A673 (cell line): ENCODE measurements around the gene ICE1. TPM values are rescaled to one million over a fixed set of nuclear protein-coding genes. Genes with fewer than 3 reads are reported as not detected.
A peak's percentile ranks its signal among the peaks of the same experiment; 100 is the strongest.

Experiments used
- BruUV-seq: library from RNA; stranded (reverse); fragments of 400-500 nt; replicated peaks from 2 replicates; lab custom pipeline; 2021; lab: Mats Ljungman, UMichigan
- CTCF ChIA-PET: fragments of 300-600 bp; sonication (Branson Sonifier 250); formaldehyde crosslinking; loops from one replicate; lab custom pipeline; 2022; ENCODE audit warnings: antibody characterized with exemption; lab: Charles Lee
- POLR2A ChIA-PET: fragments of 300-600 bp; sonication (Branson Sonifier 250); formaldehyde crosslinking; loops from one replicate; lab custom pipeline; 2022; ENCODE audit warnings: antibody characterized with exemption; ENCODE audit not compliant: low non-redundant PET; lab: Charles Lee
- DNase-seq: peaks from one replicate; pipeline ENCODE4 v3.0.0-alpha.2; 2015; ENCODE audit warnings: low spot score
- H3K27ac ChIP-seq: fragments of 200-600 bp; sonication (generic); 2 replicates; pipeline ENCODE4 v1.5.1; 2016; ENCODE audit warnings: mixed run types, low read depth, mild to moderate bottlenecking, mixed read lengths, antibody characterized with exemption, low read length; ENCODE audit not compliant: poor library complexity, severe bottlenecking
- H3K27me3 ChIP-seq: fragments of 200-600 bp; sonication (generic); replicated peaks from 2 replicates; pipeline ENCODE4 v1.6.1; 2017; ENCODE audit warnings: mixed run types, low read depth, mild to moderate bottlenecking, mixed read lengths, antibody characterized with exemption, low read length; ENCODE audit not compliant: insufficient read depth, poor library complexity
- H3K36me3 ChIP-seq: fragments of 200-600 bp; sonication (generic); 2 replicates; pipeline ENCODE4 v1.6.1; 2016; ENCODE audit warnings: mixed run types, mild to moderate bottlenecking, mixed read lengths, antibody characterized with exemption, low read length; ENCODE audit not compliant: insufficient read depth, poor library complexity, severe bottlenecking
- H3K4me1 ChIP-seq: fragments of 200-600 bp; sonication (generic); 2 replicates; pipeline ENCODE4 v1.6.1; 2017; ENCODE audit warnings: mixed run types, mild to moderate bottlenecking, mixed read lengths, antibody characterized with exemption, low read length; ENCODE audit not compliant: insufficient read depth, poor library complexity, severe bottlenecking
- H3K4me3 ChIP-seq: fragments of 200-600 bp; sonication (generic); 2 replicates; pipeline ENCODE4 v1.5.1; 2016; ENCODE audit warnings: low read depth, mixed run types, mild to moderate bottlenecking, mixed read lengths, low read length; ENCODE audit not compliant: poor library complexity, severe bottlenecking
- H3K9me3 ChIP-seq: fragments of 200-600 bp; sonication (generic); 2 replicates; pipeline ENCODE4 v1.6.1; 2016; ENCODE audit warnings: mixed run types, low read depth, mild to moderate bottlenecking, mixed read lengths, antibody characterized with exemption, low read length; ENCODE audit not compliant: poor library complexity, severe bottlenecking
- EZH2 ChIP-seq: fragments of 200-600 bp; sonication (generic); IDR thresholded peaks from 2 replicates; pipeline ENCODE4 v1.6.1; 2017; ENCODE audit warnings: borderline replicate concordance, low read depth, mild to moderate bottlenecking, mixed read lengths, antibody characterized with exemption, low read length; ENCODE audit not compliant: poor library complexity, severe bottlenecking
- intact Hi-C: fragments of 100-400 bp; cut with micrococcal nuclease; formaldehyde crosslinking; loops from one replicate; pipeline ENCODE4 v1.10.0; 2022; ENCODE audit not compliant: unreplicated experiment
- total RNA-seq: library from RNA; stranded (reverse); gene quantifications from 2 replicates; pipeline ENCODE4 v1.2.3, GENCODE V29; 2021
- TF ChIP-seq, protein P1 (sequence below): fragments of 300-800, 200-600 bp; sonication (generic); conservative IDR thresholded peaks from 2 replicates; pipeline ENCODE4 v1.5.1; 2017; ENCODE audit warnings: low read depth, mild to moderate bottlenecking, antibody characterized with exemption, low read length, moderate library complexity, mixed read lengths

Gene ICE1
- total RNA-seq, 1 experiment from 2014 or later = 37.2 TPM

DNA sequence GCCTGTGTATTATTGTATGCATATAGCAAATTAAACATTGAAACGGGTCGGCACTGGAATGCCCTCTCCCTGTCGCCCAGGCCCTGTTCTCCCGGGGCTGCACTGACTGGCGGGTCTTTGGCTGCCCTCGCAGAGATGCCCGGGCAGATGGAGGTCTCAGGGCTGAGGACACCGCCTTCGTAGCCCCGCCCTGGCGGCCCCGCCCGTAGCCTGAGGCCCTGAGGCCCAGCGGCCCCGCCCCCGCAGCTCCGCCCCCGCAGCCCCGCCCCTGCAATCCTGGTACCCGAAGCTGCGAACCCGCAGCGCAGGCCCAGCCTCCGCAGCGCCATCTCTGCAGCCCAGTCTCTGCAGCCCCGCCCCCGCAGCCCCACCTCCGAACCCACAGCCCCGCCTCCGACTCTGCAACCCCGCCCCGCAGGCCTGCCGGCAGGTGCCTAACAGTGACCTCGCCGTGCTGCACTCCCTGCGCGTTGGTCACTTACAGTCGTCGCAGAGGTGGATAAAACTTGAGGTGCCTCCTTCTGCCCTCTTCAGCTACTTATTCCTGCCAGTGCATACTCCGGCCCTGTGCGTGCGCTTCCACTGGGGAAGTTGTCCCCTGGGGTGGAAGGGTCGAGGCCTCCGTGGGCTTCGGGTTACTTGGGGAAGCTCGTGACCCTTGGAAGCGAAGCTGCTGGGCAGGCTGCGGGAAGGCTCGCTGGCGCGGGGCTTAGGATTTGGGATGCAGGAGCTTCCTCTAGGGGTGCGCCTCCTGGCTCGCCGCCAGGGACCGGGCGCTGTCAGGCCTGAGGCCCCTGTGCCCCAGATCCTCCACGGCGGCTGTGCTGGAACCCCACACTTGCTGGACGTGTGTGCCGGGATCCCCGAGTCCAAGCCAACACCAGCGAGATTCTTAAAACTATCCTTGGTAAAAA, 72.3 kb downstream of the ICE1 start:
- intact Hi-C loops = loop anchor here (5.0 to 10.0 kb wide), 2 partner anchors 1250 to 1343 kb away; no protein-coding TSS in a partner anchor
- TF ChIP-seq EZH2 = no peak
- peaks cover 3% of the 10 kb centered on the region for H3K4me1 ChIP-seq
- peak; percentile 83 for DNase-seq
- POLR2A ChIA-PET = no interaction called here
- CTCF ChIA-PET = no interaction called here
- H3K27me3 ChIP-seq = peaks cover 18% of the 10 kb centered on the region
- no peaks in the 10 kb centered on the region for H3K36me3 ChIP-seq
- H3K27ac ChIP-seq = no peak overlapping the region
- peak overlapping the region; percentile 23 for H3K4me3 ChIP-seq
- no peaks in the 10 kb centered on the region for H3K9me3 ChIP-seq
- no TSS peak for BruUV-seq

DNA sequence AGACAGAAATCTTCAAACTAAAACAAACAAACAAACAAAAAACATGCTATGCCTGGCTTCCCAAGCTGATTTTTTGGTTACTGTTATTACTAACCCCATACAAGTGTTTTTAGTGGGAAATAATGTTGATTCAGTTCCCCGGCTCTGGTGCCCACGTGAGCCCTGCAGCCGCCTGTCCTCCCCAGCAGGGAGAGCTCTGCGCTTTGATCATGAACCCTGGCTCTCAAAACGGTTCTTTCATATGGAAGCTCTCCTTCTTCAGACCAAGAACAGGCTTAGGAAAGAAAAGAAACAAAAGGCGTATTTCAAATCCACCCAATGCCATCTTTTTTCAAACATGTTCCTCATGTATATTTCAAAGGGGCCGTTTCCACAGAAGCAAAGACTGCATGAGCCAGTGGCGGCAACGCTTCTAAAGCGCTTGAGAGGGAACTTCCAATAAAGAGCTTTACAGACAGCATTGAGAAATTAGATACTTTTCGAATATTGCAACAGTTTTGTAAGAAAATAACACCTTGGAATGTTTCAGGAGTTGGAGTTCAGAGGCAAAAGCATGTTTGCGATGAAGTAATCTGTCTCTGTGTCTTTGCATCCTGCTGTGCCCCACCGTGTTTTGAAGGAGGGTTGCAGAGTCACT, 74.8 kb downstream of the ICE1 start:
- Histone ChIP-seq H3K36me3 (no peaks in the 10 kb centered on the region), H3K4me1 (peaks cover 3% of the 10 kb centered on the region), H3K9me3 (no peaks in the 10 kb centered on the region), H3K27ac (no peak overlapping the region), H3K27me3 (peaks cover 28% of the 10 kb centered on the region), H3K4me3 (no peak overlapping the region)
- no peak for TF ChIP-seq EZH2
- TF ChIP-seq, protein P1, sequence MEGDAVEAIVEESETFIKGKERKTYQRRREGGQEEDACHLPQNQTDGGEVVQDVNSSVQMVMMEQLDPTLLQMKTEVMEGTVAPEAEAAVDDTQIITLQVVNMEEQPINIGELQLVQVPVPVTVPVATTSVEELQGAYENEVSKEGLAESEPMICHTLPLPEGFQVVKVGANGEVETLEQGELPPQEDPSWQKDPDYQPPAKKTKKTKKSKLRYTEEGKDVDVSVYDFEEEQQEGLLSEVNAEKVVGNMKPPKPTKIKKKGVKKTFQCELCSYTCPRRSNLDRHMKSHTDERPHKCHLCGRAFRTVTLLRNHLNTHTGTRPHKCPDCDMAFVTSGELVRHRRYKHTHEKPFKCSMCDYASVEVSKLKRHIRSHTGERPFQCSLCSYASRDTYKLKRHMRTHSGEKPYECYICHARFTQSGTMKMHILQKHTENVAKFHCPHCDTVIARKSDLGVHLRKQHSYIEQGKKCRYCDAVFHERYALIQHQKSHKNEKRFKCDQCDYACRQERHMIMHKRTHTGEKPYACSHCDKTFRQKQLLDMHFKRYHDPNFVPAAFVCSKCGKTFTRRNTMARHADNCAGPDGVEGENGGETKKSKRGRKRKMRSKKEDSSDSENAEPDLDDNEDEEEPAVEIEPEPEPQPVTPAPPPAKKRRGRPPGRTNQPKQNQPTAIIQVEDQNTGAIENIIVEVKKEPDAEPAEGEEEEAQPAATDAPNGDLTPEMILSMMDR = peak; percentile 84
- CTCF ChIA-PET = interaction anchor here (0.5 to 0.8 kb wide), 3 partner anchors 10 to 1248 kb away, joined by 3 to 5 read pairs (median 4); no protein-coding TSS in a partner anchor
- peak; percentile 72 for DNase-seq
- no TSS peak for BruUV-seq
- intact Hi-C loops = loop anchor here (2.0 to 10.0 kb wide), 2 partner anchors 1080 to 1248 kb away; no protein-coding TSS in a partner anchor
- POLR2A ChIA-PET = no interaction called here

DNA sequence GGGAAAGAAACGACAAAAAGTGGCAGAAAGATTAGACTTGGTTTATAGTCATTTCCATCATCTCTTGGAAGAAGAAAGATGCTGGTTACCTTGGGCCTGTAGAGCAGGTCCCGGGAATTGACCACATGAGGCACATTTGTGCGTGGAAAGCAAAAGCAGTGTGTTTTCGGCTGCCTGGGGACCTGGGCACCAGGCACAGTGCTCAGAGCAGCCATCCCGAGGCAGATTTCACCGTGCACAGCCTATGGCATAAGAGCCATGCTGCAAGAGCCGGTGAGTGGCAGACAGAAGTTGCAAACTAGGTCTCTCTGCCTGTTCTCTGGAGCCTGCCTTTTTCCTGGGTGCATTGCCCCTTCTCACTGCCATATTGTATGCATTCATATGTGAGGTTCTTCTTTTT, 77.0 kb downstream of the ICE1 start:
- no peak for DNase-seq
- Histone ChIP-seq H3K27me3 (peaks cover 40% of the 10 kb centered on the region), H3K4me3 (no peak overlapping the region), H3K4me1 (no peaks in the 10 kb centered on the region), H3K27ac (no peak overlapping the region), H3K9me3 (no peaks in the 10 kb centered on the region), H3K36me3 (no peaks in the 10 kb centered on the region)
- ChIA-PET POLR2A (no interaction called here), CTCF (no interaction called here)
- no peak for TF ChIP-seq EZH2
- TF ChIP-seq, protein P1 = no peak
- intact Hi-C loops = loop anchor here (10.0 kb wide), 1 partner anchor 1245 kb away; no protein-coding TSS in a partner anchor
- no TSS peak for BruUV-seq
